Neutrophil (primary cell): ENCODE results near the gene RAB7A.

Source experiments
- H3K27ac ChIP-seq: fragments of 200-600 bp; sonication (generic); 2 replicates; pipeline ENCODE4 v1.5.1; 2016; ENCODE audit warnings: mild to moderate bottlenecking, moderate library complexity
- H3K27me3 ChIP-seq: fragments of 200-600 bp; sonication (generic); 2 replicates; pipeline ENCODE4 v1.6.0; 2016; ENCODE audit warnings: mild to moderate bottlenecking
- H3K36me3 ChIP-seq: fragments of 200-600 bp; sonication (generic); 2 replicates; pipeline ENCODE4 v1.5.1; 2017
- H3K4me1 ChIP-seq, 2 experiments: fragments of 200-600 bp in 1 of 2; sonication (generic) in 1 of 2; 1 replicate in 1 of 2; 2 replicates in 1 of 2; pipeline versions ENCODE4 v1.5.1 to v1.6.1; 2013 to 2016; ENCODE audit warnings: low read depth in 1 of 2, low read length in 1 of 2, mild to moderate bottlenecking in 1 of 2, moderate library complexity in 1 of 2; ENCODE audit not compliant: control insufficient read depth in 1 of 2, insufficient read depth in 1 of 2
- H3K4me3 ChIP-seq, 2 experiments: fragments of 200-600 bp in 1 of 2; sonication (generic) in 1 of 2; 1 replicate in 1 of 2; 2 replicates in 1 of 2; pipeline ENCODE4 v1.5.1; 2013 to 2016; ENCODE audit warnings: low read depth in 1 of 2, low read length in 1 of 2, mild to moderate bottlenecking in 1 of 2, moderate library complexity in 1 of 2
- H3K9me3 ChIP-seq: fragments of 200-600 bp; sonication (generic); 2 replicates; pipeline ENCODE4 v1.5.1; 2016
- TF ChIP-seq, protein P1 (sequence below): fragments of 200-600 bp; sonication (generic); IDR thresholded peaks from 2 replicates; pipeline ENCODE4 v1.5.1; 2016; ENCODE audit warnings: antibody characterized with exemption

RAB7A gene

DNA sequence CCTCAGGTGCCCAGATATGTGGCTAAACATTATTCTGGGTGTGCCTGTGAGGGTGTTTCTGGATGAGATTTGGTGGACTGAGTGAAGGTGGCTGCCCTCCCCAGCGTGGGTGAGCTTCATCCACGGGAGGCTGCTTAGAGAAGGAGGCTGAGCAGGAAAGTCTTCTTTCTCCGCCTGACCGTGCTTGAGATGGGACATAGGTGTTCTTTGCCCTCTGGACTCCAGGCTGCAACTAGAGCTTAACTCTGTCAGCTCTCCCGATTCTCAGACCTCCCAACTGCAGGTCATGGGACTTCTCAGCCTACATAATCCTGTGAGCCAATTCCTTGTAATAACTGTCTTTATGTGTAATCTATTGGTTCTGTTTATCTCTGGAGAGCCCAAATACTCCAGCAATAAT is 34.1 kb downstream of the RAB7A start:
- H3K36me3 ChIP-seq = peaks cover 8% of the 10 kb centered on the region
- no peaks in the 10 kb centered on the region for H3K9me3 ChIP-seq
- peak overlapping the region; percentile 45 to 57 for H3K4me3 ChIP-seq
- H3K27me3 ChIP-seq = no peaks in the 10 kb centered on the region
- peaks cover 82 to 89% of the 10 kb centered on the region in 2 experiments for H3K4me1 ChIP-seq
- TF ChIP-seq, protein P1, sequence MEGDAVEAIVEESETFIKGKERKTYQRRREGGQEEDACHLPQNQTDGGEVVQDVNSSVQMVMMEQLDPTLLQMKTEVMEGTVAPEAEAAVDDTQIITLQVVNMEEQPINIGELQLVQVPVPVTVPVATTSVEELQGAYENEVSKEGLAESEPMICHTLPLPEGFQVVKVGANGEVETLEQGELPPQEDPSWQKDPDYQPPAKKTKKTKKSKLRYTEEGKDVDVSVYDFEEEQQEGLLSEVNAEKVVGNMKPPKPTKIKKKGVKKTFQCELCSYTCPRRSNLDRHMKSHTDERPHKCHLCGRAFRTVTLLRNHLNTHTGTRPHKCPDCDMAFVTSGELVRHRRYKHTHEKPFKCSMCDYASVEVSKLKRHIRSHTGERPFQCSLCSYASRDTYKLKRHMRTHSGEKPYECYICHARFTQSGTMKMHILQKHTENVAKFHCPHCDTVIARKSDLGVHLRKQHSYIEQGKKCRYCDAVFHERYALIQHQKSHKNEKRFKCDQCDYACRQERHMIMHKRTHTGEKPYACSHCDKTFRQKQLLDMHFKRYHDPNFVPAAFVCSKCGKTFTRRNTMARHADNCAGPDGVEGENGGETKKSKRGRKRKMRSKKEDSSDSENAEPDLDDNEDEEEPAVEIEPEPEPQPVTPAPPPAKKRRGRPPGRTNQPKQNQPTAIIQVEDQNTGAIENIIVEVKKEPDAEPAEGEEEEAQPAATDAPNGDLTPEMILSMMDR = no peak
- peak overlapping the region; percentile 85 for H3K27ac ChIP-seq

DNA sequence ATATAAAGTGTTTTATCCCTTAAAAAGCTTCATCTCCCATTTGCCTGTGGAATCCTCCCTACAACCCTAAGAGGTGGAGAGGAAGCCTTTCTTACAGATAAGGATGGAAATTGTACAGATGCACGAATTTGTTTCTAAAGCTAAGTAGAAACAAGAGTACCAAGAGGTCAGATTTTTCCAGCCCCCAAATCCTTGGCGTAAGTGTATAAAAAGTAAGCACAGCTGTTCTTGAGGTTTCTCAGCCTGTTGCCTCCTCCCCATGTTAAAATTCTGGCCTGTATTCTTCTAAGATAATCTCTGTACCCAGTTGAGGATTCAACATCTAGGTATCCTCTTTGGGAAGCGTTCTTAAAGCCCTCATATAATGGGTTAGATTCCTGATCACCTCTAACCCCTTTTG is 34.9 kb downstream of the RAB7A start:
- TF ChIP-seq, protein P1 = no peak
- H3K27ac ChIP-seq = peak overlapping the region; percentile 85
- no peaks in the 10 kb centered on the region for H3K9me3 ChIP-seq

GRCh38 chr3:128761392-128761791 is 35.4 kb downstream of the RAB7A start:
- TF ChIP-seq, protein P1 = no peak
- peak overlapping the region; percentile 85 for H3K27ac ChIP-seq
- H3K4me3 ChIP-seq = no peak overlapping the region
- H3K36me3 ChIP-seq = peaks cover 11% of the 10 kb centered on the region
- H3K27me3 ChIP-seq = no peaks in the 10 kb centered on the region
- H3K9me3 ChIP-seq = no peaks in the 10 kb centered on the region
- peaks cover 79 to 85% of the 10 kb centered on the region in 2 experiments for H3K4me1 ChIP-seq

More for the DNA sequence above, 34.9 kb downstream of the RAB7A start:
- Histone ChIP-seq H3K27me3 (no peaks in the 10 kb centered on the region), H3K36me3 (peaks cover 11% of the 10 kb centered on the region), H3K4me3 (peak overlapping the region; percentile 45 to 57), H3K4me1 (peaks cover 81 to 89% of the 10 kb centered on the region in 2 experiments)

DNA sequence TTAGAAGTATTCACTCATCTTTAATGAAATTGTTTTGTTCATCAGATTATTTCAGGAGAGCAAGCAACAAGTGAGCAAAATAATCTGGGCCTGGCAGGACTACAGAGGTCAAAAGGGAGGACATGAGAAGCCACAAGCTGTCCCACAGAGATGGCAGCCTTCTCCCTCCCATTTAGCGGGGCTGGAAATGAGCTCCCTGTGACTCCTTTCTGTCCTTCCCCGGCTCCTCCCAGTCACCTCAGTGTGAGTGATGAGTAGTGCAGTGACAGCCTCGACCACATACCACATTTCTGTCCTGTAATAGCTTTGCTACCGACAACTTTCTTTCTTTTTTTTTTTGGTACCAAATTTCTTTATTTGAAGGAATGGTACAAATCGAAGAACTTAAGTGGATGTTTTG is 38.0 kb downstream of the RAB7A start:
- Histone ChIP-seq H3K27me3 (no peaks in the 10 kb centered on the region), H3K27ac (peak overlapping the region; percentile 39)
- TF ChIP-seq, protein P1 = no peak

DNA sequence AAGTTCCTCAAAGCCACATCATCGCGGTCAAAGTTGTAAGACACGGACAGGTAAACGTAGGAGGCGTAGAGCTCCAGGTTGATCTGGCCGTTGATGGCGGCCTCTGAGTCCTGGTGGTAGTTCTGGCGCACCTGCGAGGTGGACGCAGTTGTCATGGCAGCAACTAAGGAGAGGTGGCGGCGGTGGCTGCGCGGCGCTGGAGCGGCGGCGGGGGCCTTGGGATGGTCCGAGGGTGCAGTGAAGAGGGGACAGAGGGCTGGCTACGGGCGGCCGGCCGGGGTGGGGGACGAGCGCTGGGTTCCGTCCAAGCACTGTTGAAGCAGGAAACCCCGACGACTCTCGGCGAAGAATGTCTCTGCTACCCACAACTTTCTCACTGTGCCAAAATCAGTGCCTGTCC is 38.9 kb downstream of the RAB7A start:
- Histone ChIP-seq H3K9me3 (no peaks in the 10 kb centered on the region), H3K4me3 (no peak overlapping the region), H3K4me1 (peaks cover 78 to 81% of the 10 kb centered on the region in 2 experiments), H3K27me3 (no peaks in the 10 kb centered on the region), H3K36me3 (peaks cover 11% of the 10 kb centered on the region), H3K27ac (peak overlapping the region; percentile 46)
- TF ChIP-seq, protein P1 = no peak

More for the DNA sequence above, 38.0 kb downstream of the RAB7A start:
- H3K36me3 ChIP-seq = peaks cover 11% of the 10 kb centered on the region
- no peaks in the 10 kb centered on the region for H3K9me3 ChIP-seq
- H3K4me1 ChIP-seq = peaks cover 79 to 83% of the 10 kb centered on the region in 2 experiments
- no peak overlapping the region for H3K4me3 ChIP-seq
